HG03354 (cell line): ENCODE measurements around the gene ECI2.
"Not testable (repeated sequence)": the region's sequence is repeated elsewhere in the genome, so short reads cannot be mapped to it uniquely, and the experiment has no call there.

Source experiments
- ATAC-seq: cut with Tn5 transposase; IDR thresholded peaks from one replicate; pipeline ENCODE4 v1.9.1; 2021; ENCODE audit warnings: mild to moderate bottlenecking; ENCODE audit not compliant: unreplicated experiment, poor library complexity, severe bottlenecking

Gene ECI2

GRCh38 chr6:4108561-4109093 lies 26.7 kb downstream of the ECI2 start:
- no peak for ATAC-seq

GRCh38 chr6:4107873-4108272 lies 27.5 kb downstream of the ECI2 start:
- no peak for ATAC-seq

DNA sequence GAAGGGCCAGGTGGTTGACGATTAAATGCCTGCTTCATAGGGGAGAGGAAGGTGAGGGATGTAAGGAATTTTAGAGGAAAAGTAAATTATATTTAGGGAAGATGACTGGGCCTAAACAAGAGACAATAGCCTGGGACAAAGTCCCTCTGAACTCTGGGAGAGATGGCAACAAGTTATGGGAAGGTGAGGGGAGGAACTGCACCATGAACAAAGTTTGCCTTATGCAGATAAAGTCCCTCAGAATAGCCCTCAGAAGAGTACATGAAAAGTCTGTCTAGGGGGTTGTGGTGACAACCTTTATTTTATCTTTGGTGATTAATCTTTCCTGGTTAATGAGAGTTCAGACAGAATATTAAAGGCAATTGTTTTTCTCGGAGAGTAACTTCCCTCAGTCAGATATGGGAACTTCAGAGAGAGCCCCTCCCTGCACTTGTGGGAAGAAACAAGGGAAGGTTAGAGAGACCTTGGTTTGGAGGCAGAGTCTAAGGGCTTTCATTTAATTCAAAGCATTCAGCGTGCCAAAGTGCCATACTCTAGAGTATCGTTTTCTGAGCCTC lies 29.3 kb downstream of the ECI2 start:
- no peak for ATAC-seq

DNA sequence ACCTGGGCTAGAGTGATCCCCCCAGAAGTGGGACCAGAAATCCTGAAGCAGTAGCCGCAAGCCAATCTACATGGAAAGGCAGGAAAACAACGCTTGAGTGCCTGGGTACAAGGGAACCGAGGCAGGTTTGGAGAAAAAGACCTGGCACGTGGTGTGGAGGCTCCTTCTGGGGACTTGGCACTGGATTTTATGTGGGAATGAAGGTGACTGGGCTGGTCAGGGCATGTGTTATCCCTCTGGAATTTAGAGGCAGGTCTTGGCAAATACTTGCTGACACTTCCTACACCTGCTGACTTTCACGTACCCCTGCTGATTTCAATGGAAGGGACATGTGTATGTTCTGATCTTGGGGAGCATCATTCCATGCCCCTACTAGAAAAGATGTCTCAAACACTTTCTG lies 31.4 kb downstream of the ECI2 start:
- ATAC-seq = no peak

- ATAC-seq = no peak
These were observed 32.6 kb downstream of the ECI2 start for GRCh38 chr6:4102687-4103244.

DNA sequence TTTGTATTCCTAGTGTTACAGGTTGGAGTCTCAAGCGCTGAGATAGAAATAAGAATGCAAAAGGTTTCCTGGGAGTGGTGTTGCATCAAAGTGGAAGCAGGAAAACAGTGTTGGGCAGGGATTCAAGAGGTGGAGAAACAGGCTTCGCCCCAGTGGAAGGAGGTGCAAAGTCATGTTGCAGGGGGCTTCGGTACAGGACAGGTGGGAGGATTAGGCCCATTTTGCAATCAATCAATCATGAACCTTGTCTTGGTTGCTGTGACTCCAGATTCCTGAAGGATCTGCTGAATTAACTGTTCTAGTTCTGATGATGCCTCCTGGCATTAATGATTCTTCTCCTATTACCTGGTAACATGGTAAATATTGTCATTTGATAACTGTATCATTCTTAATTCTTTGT lies 34.1 kb downstream of the ECI2 start:
- ATAC-seq = no peak

GRCh38 chr6:4100655-4101054 lies 34.7 kb downstream of the ECI2 start:
- ATAC-seq = no peak

- no peak for ATAC-seq
These were observed 42.1 kb downstream of the ECI2 start for GRCh38 chr6:4093288-4093687.

GRCh38 chr6:4091941-4092340 lies 43.4 kb downstream of the ECI2 start:
- no peak for ATAC-seq

DNA sequence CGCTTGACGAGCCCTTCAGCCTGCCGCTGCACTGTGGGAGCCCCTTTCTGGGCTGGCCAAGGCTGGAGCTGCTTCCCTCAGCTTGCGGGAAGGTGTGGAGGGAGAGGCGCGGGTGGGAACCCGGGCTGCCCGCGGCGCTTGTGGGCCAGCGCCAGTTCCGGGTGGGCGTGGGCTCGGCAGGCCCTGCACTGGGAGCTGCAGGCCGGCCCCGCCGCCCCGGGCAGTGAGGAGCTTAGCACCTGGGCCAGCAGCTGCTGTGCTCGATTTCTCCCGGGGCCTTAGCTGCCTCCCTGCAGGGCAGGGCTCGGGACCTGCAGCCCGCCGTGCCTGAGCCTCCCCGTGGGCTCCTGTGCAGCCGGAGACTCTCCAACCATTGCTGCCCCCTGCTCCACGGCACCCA lies 45.3 kb downstream of the ECI2 start:
- ATAC-seq = not testable (repeated sequence)

GRCh38 chr6:4088704-4089103 lies 46.7 kb downstream of the ECI2 start:
- ATAC-seq = no peak

GRCh38 chr6:4085332-4085700 lies 50.1 kb downstream of the ECI2 start:
- no peak for ATAC-seq

DNA sequence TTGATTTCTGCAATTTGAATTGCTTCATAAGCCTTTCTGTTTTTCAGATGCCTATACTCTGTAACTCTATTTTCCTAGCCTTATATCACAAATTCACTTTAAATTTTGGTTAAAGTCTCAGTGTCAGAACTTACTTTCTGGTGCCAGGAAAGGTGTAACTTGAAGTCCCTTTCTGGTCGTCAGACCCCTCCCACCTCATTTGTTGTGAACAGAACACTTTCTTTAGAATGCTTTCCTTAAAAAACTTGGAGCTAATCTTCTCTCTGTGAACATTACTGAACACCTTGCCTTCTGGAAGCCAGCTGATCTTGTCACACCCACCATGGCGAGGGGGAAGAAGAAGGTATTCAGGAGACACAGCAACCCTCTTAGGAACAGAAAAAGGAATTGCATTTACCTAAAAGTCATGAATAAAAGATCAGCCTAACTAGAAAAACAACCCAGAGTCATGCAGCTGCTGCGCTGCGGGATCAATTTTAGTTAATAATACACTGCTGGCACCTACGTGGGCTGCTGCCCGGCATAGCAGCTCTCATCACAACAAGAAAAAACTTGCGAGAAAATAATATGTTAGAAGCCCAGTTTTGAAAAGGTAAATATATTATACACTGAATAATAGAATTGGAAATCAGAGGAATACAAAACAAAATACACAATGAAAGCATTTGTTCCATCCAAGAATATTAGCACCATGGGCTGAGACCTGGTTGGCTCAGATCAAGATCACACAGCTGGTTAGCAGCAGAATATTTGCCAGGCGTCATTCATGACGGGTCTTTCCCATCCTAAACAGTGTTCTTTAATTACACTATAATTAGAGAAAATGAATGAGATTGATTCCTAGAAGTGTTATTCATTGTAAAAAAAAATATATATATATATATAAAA lies 50.7 kb downstream of the ECI2 start:
- ATAC-seq = no peak

DNA sequence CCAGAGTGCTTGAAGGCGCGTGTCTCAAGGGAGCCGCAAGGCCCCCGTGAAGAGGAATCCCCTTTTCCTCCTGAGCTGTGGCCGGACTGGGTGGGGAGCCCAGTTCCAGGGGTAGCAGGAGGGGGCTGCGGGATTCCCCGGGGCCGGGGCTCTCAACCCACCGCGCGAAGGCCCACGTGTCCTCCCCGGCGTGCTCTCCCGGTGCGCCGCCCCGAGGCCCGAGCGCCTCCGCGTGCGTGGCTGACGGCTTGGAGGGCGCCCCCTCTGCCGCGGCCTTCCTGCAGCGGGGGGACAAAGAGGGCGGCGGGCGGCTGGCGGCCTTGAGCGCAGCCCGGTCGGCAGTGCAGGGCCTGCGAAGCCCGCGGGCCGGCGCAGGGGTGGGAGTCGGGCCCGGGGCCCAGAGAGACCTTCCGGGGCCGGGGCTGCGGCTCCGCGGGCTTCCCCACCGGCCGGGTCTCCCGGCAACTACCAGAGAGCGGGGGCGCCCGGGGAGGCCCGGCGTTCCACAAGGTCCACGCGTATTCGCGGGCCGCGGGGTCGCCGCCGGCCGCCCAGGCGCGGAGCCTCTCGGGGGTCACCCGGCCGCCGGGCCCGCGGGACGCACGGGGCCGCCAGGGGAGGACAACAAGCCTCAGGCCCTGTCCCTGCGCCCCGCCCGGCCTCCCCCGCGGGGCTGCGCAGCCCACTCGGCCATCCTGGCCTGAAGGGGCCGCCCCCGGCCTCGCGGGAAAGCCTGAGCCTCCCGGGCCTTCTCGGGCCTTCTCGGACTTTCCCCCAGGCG lies 56.5 kb downstream of the ECI2 start, which contains the start of gene FAM217A:
Gene FAM217A, minus strand, starts transcription at position 447 of the 781 bp plus-strand sequence. CDS start 1,723 bp downstream, outside the sequence.
- ATAC-seq = no peak

- no peak for ATAC-seq
These were observed 60.7 kb downstream of the ECI2 start for GRCh38 chr6:4074478-4075235.

DNA sequence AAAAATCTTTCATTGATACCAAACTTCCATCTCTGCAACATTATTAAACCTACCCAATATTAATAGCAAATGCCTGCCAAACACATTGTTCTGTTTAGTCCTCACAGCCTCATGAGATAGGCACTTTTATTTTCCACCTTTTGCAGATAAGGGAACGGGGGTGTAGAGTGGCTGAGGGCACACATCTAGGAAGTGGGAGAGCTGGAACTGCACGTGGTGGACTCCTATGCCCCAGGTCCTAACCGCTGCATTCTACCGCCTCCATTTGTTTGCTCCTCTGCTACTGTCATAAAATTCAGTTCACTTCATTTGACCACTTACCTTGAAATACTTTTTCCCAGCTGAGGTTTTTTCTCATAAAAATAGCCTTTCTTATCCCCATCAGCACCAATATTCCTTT lies 64.0 kb downstream of the ECI2 start:
- no peak for ATAC-seq

- ATAC-seq = no peak
These were observed 66.2 kb downstream of the ECI2 start for GRCh38 chr6:4069199-4069598.

DNA sequence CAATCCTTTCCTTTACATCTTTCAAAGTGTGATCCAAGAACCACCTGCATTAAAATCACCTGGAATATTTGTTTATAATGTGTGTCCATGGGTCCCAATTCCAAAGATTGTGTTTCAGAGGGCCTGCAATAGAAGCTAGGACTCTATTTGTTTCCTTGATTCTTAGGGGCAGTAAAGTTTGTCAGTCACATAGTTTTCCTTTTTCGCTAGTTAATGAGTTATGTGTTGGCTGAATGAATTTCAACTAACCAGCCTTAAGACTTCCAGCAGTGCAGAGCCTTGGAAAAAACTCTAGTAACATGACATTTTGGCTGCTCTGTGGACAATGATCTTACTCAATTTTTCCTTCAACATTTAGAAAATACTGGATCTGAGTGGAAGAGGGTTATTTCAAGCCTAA lies 67.7 kb downstream of the ECI2 start:
- ATAC-seq = no peak

DNA sequence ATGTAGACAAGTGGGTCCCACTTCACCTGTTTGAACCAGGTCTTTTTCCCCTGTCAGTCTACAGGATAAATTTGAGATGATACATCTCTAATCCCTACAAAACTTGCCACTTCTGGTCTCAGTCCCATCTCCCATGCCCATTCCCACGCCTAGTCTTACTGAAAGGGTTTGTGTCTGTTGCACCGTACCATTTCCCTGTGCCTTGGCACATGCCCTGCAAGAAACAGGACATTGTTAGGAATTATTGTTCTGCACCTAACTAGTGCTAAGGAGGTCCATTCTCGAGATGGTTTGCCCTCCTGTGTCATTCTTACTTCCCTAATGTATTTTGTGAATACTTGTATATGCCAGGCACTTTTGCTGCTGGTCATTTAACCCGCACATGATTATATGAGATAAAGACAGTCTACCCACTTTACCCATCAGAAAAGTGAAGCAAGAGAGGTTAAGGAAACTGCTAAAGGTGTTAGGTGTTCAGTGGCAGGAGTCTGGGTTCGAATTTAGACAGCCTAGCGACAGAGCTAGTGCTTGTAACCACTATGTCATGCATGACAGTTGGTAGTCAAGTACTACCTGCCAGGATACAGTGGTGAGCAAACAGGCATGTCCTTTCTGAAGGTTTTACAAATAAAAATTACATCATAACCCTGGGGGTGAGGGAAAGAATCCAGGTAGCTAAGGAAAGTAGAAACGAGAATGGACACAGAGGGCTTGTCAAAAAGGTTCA lies 69.2 kb downstream of the ECI2 start:
- ATAC-seq = no peak
